Measurements from ENCODE around the gene RNF208.
A peak's percentile ranks its signal among the peaks of the same experiment; 100 is the strongest.

RNF208 gene

DNA sequence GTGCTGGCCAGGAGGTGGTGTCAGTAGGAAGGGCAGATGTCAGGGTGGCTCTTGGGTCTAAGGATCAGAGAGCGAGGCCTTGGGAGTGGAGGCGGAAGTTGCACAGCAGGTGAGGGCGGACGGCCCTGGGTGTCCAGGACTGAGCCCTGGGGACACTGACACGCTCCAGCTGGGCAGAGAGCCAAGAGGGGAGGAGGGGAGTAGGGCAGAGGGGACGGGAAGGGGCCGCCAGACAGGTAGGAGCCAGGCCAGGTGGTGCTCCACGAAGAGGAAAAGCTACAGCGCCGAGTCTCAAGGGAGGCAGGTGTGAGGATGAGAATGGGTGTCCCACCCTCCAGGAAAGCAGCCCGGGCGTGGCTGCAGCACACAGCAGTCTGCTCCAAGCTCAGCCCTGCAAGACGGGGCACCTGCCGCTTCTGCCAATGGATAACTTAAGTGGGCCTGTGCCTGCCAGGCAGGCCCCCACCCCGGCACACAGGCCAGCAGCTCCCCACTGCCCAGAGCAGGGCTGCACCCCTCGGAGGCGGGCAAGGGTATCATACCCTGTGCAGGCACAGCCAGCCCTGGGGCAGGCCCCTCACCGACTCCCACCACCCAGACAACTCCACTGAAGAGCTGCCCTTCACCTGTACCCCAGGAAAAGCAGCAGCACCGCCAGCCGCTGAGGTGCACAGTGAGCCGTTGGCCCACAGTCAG, 26.4 kb downstream of the RNF208 start:
- TF ChIP-seq USF1 (IDR thresholded peaks at IDR 0.05) = no peak
- TF ChIP-seq ZBTB7A (IDR thresholded peaks at IDR 0.05; ENCODE audit: low read depth) = peak; percentile 61; the same call in 1 of the 2 replicates
- 0 out of 2 replicates have a peak, but pooled peaks have one; percentile 35 for TF ChIP-seq EP300 (IDR thresholded peaks at IDR 0.05; ENCODE audit: borderline replicate concordance)
- peak; percentile 90 for TF ChIP-seq NFIC (IDR thresholded peaks at IDR 0.05)

DNA sequence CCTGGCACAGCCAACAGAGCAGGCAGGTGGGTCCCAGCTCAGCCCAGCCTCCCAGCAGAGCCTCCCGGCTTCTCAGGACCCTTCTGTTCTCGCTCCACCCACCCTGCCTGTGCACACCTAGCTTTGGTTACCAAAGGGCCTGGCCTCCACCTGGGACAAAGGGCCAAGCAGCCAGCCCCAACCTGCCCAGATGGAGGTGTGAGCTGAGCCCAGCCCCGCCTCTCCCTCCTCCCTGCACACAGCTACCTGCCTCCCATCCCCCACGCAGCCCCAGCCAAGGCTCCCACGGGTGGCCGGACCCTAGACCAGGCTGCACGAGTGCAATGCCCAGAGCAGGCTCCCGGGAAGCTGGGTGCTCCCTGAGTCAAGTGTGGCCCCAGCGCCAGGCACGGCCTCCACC, 27.1 kb downstream of the RNF208 start:
- no peak for TF ChIP-seq USF1 (IDR thresholded peaks at IDR 0.05)
- TF ChIP-seq MAX (IDR thresholded peaks at IDR 0.05) = 0 out of 2 replicates have a peak, but pooled peaks have one; percentile 10

- no peak for TF ChIP-seq MAX (IDR thresholded peaks at IDR 0.05)
- 0 out of 2 replicates have a peak, but pooled peaks have one; percentile 37 for TF ChIP-seq USF1 (IDR thresholded peaks at IDR 0.05)
- no peak for TF ChIP-seq RAD21 (IDR thresholded peaks at IDR 0.05; ENCODE audit: low read depth)
- TF ChIP-seq NFIC (IDR thresholded peaks at IDR 0.05) = peak; percentile 68
- TF ChIP-seq TCF12 (IDR thresholded peaks at IDR 0.05; ENCODE audit: low read depth) = 0 out of 2 replicates have a peak, but pooled peaks have one; percentile 36
- TF ChIP-seq TEAD4 (IDR thresholded peaks at IDR 0.05) = no peak
- no peak for TF ChIP-seq TAF1 (IDR thresholded peaks at IDR 0.05; ENCODE audit: low read depth)
These were observed 27.7 kb downstream of the RNF208 start for GRCh38 chr9:137194388-137194787.

DNA sequence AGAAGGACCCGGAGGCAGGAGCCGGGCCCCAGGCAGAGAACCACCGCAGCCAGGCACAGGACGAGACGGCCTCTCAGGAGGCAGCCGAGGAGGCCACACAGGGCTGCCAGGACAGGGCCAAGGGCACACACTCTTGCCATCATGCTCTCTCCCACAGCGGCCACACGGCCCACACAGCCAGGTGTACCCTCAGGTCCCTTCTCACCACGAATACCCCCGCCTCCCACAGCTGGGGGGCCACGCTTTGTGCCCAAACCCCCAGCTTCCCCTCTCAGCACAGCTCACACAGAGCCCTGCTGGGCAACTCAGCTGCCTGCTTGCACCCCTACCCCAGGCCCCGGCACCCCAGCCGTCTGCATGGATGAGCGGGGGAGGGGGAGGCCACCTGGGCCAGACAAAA, 28.3 kb downstream of the RNF208 start:
- TF ChIP-seq TAF1 (IDR thresholded peaks at IDR 0.05; ENCODE audit: low read depth) = no peak
- TF ChIP-seq ZBTB7A (IDR thresholded peaks at IDR 0.05; ENCODE audit: low read depth) = no peak
- no peak for TF ChIP-seq TCF12 (IDR thresholded peaks at IDR 0.05; ENCODE audit: low read depth)
- TF ChIP-seq CREB1 (IDR thresholded peaks at IDR 0.05; ENCODE audit: low read depth) = no peak
- TF ChIP-seq YY1 (IDR thresholded peaks at IDR 0.05; ENCODE audit: low read depth) = no peak
- no peak for TF ChIP-seq EGR1 (IDR thresholded peaks at IDR 0.05)
- no peak for TF ChIP-seq EP300 (IDR thresholded peaks at IDR 0.05; ENCODE audit: borderline replicate concordance)
- TF ChIP-seq NFIC (IDR thresholded peaks at IDR 0.05) = no peak
- TF ChIP-seq, protein P1, sequence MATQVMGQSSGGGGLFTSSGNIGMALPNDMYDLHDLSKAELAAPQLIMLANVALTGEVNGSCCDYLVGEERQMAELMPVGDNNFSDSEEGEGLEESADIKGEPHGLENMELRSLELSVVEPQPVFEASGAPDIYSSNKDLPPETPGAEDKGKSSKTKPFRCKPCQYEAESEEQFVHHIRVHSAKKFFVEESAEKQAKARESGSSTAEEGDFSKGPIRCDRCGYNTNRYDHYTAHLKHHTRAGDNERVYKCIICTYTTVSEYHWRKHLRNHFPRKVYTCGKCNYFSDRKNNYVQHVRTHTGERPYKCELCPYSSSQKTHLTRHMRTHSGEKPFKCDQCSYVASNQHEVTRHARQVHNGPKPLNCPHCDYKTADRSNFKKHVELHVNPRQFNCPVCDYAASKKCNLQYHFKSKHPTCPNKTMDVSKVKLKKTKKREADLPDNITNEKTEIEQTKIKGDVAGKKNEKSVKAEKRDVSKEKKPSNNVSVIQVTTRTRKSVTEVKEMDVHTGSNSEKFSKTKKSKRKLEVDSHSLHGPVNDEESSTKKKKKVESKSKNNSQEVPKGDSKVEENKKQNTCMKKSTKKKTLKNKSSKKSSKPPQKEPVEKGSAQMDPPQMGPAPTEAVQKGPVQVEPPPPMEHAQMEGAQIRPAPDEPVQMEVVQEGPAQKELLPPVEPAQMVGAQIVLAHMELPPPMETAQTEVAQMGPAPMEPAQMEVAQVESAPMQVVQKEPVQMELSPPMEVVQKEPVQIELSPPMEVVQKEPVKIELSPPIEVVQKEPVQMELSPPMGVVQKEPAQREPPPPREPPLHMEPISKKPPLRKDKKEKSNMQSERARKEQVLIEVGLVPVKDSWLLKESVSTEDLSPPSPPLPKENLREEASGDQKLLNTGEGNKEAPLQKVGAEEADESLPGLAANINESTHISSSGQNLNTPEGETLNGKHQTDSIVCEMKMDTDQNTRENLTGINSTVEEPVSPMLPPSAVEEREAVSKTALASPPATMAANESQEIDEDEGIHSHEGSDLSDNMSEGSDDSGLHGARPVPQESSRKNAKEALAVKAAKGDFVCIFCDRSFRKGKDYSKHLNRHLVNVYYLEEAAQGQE (IDR thresholded peaks at IDR 0.05; ENCODE audit: low read depth) = no peak
- TF ChIP-seq FOXM1 (IDR thresholded peaks at IDR 0.05; ENCODE audit: borderline replicate concordance, low read depth) = no peak

DNA sequence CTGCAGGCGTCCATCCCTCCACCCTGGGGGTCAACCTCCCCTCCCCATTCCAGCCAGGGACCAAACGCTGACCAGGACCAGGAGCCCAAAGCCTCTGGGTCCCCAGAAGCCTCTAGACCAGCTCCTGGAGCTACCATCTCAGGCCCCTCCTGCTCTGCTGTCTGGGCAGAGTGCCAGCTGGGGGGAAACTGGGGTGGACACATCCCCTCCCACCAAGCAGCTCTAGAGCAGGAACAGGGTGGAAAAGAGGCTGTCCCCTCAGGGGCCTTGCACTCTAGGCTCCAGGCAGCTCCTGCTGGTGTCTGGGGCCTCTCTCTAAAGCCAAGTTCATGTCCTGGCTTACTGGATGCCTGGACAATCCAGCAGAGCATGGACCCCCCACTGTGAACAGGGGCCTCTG, 29.2 kb downstream of the RNF208 start:
- TF ChIP-seq CREB1 (IDR thresholded peaks at IDR 0.05; ENCODE audit: low read depth) = no peak

DNA sequence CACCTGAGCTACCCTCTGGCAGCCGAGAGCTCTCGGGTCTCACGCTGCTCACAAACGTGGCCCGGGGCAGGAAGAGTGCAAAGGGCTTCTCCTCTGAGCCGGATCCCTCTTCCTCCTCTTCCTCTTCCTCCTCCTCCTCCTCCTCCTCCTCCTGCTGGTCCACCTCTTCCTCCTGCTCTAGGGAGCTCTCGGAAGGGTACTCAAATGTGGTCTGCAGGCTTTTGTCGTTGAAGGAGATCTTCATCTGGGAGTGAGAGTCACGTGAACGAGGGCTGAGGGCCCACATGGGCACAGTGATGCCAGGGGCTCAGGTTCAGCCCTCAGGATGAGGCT, 29.6 kb downstream of the RNF208 start:
- TF ChIP-seq RAD21 (IDR thresholded peaks at IDR 0.05; ENCODE audit: low read depth) (no peak), EP300 (IDR thresholded peaks at IDR 0.05; ENCODE audit: borderline replicate concordance) (no peak), NFIC (IDR thresholded peaks at IDR 0.05) (no peak), TCF12 (IDR thresholded peaks at IDR 0.05; ENCODE audit: low read depth) (no peak), TEAD4 (IDR thresholded peaks at IDR 0.05) (no peak), USF1 (IDR thresholded peaks at IDR 0.05) (no peak), CREB1 (IDR thresholded peaks at IDR 0.05; ENCODE audit: low read depth) (no peak), ZBTB7A (IDR thresholded peaks at IDR 0.05; ENCODE audit: low read depth) (no peak), YY1 (IDR thresholded peaks at IDR 0.05; ENCODE audit: low read depth) (no peak), TAF1 (IDR thresholded peaks at IDR 0.05; ENCODE audit: low read depth) (no peak), EGR1 (IDR thresholded peaks at IDR 0.05) (no peak), CEBPB (IDR thresholded peaks at IDR 0.05) (no peak), MAX (IDR thresholded peaks at IDR 0.05) (no peak), FOXM1 (IDR thresholded peaks at IDR 0.05; ENCODE audit: borderline replicate concordance, low read depth) (no peak)
- TF ChIP-seq, protein P1 (IDR thresholded peaks at IDR 0.05; ENCODE audit: low read depth) = no peak
